Lower leg skin (tissue), 4 donors: ENCODE results near the gene PRKCZ. TPM values are rescaled to one million over a fixed set of nuclear protein-coding genes. Genes with fewer than 3 reads are reported as not detected.

Source experiments
- DNase-seq, 2 donors: peaks; one replicate each; pipeline ENCODE4 v3.0.0-alpha.2; 2019; ENCODE audit warnings: low spot score in 2 of 2
- H3K4me3 ChIP-seq: fragments of 200-600 bp; sonication (generic); 2 replicates; pipeline ENCODE4 v1.5.1; 2017; ENCODE audit warnings: mild to moderate bottlenecking, low read depth; ENCODE audit not compliant: poor library complexity, severe bottlenecking
- CTCF ChIP-seq, 3 donors: fragments of 450-650 bp; IDR thresholded peaks; one replicate each; pipeline ENCODE4 v1.5.1; 2016; ENCODE audit warnings: antibody characterized with exemption in 3 of 3, mild to moderate bottlenecking in 3 of 3, moderate library complexity in 2 of 3
- POLR2A ChIP-seq, 2 donors: fragments of 450-650 bp; IDR thresholded peaks; one replicate each; pipeline ENCODE4 v1.6.1; 2016 to 2017; ENCODE audit warnings: antibody characterized with exemption in 2 of 2, mild to moderate bottlenecking in 1 of 2, moderate library complexity in 1 of 2
- WGBS, 2 donors: methylation state at CpG; one replicate each; pipeline ENCODE4 v1.1.5; 2018; 5-methylcytosine and 5-hydroxymethylcytosine counted together
- intact Hi-C: fragments of 100-400 bp; cut with DNase I; formaldehyde crosslinking; loops from one replicate; pipeline ENCODE4 v1.15.0; 2023; ENCODE audit warnings: low total_unique reads
- total RNA-seq, 4 donors: library from RNA; depleted of rRNA; stranded (reverse); fragments of >200 nt; gene quantifications; one replicate each; pipeline ENCODE4 v1.1.0, GENCODE V29; 2016

PRKCZ gene
- total RNA-seq, 4 donors from 2014 or later, result 25.9 to 32.2 (median 26.8) TPM

DNA sequence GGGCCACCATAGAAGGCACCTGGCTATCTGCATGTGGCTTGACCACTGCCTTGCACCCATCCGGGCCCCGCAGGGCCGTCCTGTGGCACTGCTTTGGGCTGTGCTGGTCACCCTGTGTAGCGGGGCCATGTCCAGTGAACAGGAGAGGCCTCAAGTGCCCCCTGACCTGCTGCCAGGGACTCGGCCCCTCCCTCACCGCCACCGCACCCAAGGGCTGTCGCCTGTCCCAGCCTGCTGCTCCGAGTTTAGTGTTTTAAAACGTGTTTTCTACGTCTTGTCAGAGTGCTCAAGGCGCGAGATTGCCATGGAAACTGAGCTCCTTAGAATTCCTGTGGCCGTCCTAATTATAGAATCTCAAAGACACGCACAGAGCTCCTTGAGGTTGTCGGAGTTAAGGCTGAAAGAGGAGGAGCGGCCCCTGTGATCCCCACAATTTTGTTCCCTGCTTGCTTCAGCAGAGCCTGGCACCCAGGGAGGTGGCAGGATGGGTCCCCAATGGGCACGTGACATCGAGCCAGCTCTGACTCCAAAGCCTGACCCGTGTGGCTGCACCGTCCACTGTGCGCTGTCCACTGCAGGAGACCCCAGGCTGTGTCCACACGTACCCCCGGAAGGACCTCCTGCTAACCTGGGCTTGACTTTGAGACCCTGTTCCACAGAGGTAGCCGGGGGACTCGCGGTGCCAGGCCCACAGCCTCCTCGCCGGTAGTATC lies 78.1 kb downstream of the PRKCZ start:
- intact Hi-C loops, result no loop called here
- H3K4me3 ChIP-seq, result no peak overlapping the region
- WGBS, 2 donors, result 74 to 78% methylated on average over 23 to 28 of the region's 29 CpGs
- no peak for TF ChIP-seq CTCF (IDR thresholded peaks at IDR 0.05)
- no peak for TF ChIP-seq POLR2A (IDR thresholded peaks at IDR 0.05)
- DNase-seq, result no peak

GRCh38 chr1:2129256-2129943 lies 79.2 kb downstream of the PRKCZ start:
- 89 to 90% methylated on average over 15 of the region's 15 CpGs for WGBS, 2 donors
- intact Hi-C loops, result no loop called here
- no peak for DNase-seq
- TF ChIP-seq POLR2A (IDR thresholded peaks at IDR 0.05) (no peak), CTCF (IDR thresholded peaks at IDR 0.05) (no peak)
- H3K4me3 ChIP-seq, result no peak overlapping the region

- 92 to 94% methylated on average over 10 of the region's 10 CpGs for WGBS, 2 donors
- no peak overlapping the region for H3K4me3 ChIP-seq
- no peak for DNase-seq
- intact Hi-C loops, result no loop called here
- TF ChIP-seq CTCF (IDR thresholded peaks at IDR 0.05) (no peak), POLR2A (IDR thresholded peaks at IDR 0.05) (no peak)
These were observed 79.9 kb downstream of the PRKCZ start for GRCh38 chr1:2130156-2130555.

DNA sequence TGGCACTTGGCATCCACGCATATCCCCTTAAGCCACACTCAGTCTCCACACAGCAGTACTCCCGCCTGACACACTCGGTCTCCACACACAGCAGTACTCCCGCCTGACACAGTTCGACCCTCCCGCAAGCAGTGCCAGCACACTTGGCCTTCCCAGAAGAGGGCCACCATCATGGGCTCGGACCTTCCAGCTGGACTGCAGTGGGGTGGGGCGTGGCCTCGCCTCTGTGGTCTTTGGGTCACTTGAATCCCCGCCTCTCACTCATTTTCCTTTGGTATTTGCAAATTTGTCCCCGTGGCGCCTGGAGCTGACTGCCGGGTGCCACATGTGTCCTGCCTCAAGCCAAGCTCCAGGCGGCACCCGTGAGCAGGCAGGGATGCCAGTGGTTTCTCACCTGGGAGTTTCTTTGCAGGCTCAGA lies 80.7 kb downstream of the PRKCZ start:
- intact Hi-C loops, result no loop called here
- TF ChIP-seq POLR2A (IDR thresholded peaks at IDR 0.05), result no peak
- TF ChIP-seq CTCF (IDR thresholded peaks at IDR 0.05), result no peak
- DNase-seq, result no peak
- WGBS, 2 donors, result 94 to 95% methylated on average over 15 of the region's 15 CpGs
- H3K4me3 ChIP-seq, result no peak overlapping the region

GRCh38 chr1:2132222-2133038 lies 82.2 kb downstream of the PRKCZ start:
- no peak for DNase-seq

More at GRCh38 chr1:2132222-2133038, 82.2 kb downstream of the PRKCZ start:
- H3K4me3 ChIP-seq, result no peak overlapping the region
- intact Hi-C loops, result no loop called here
- TF ChIP-seq CTCF (IDR thresholded peaks at IDR 0.05), result no peak
- no peak for TF ChIP-seq POLR2A (IDR thresholded peaks at IDR 0.05)
- WGBS, 2 donors, result 35 to 41% methylated on average over 33 to 40 of the region's 40 CpGs
